Neutrophil (primary cell): ENCODE data around the gene NDUFB7.

Source experiments
- H3K27ac ChIP-seq: fragments of 200-600 bp; sonication (generic); 2 replicates; pipeline ENCODE4 v1.5.1; 2016; ENCODE audit warnings: mild to moderate bottlenecking, moderate library complexity
- H3K27me3 ChIP-seq: fragments of 200-600 bp; sonication (generic); 2 replicates; pipeline ENCODE4 v1.6.0; 2016; ENCODE audit warnings: mild to moderate bottlenecking
- H3K36me3 ChIP-seq: fragments of 200-600 bp; sonication (generic); 2 replicates; pipeline ENCODE4 v1.5.1; 2017
- H3K4me1 ChIP-seq, 2 experiments: fragments of 200-600 bp in 1 of 2; sonication (generic) in 1 of 2; 1 replicate in 1 of 2; 2 replicates in 1 of 2; pipeline versions ENCODE4 v1.5.1 to v1.6.1; 2013 to 2016; ENCODE audit warnings: low read depth in 1 of 2, low read length in 1 of 2, mild to moderate bottlenecking in 1 of 2, moderate library complexity in 1 of 2; ENCODE audit not compliant: control insufficient read depth in 1 of 2, insufficient read depth in 1 of 2
- H3K4me3 ChIP-seq, 2 experiments: fragments of 200-600 bp in 1 of 2; sonication (generic) in 1 of 2; 1 replicate in 1 of 2; 2 replicates in 1 of 2; pipeline ENCODE4 v1.5.1; 2013 to 2016; ENCODE audit warnings: low read depth in 1 of 2, low read length in 1 of 2, mild to moderate bottlenecking in 1 of 2, moderate library complexity in 1 of 2
- H3K9me3 ChIP-seq: fragments of 200-600 bp; sonication (generic); 2 replicates; pipeline ENCODE4 v1.5.1; 2016
- TF ChIP-seq, protein P1 (sequence below): fragments of 200-600 bp; sonication (generic); IDR thresholded peaks from 2 replicates; pipeline ENCODE4 v1.5.1; 2016; ENCODE audit warnings: antibody characterized with exemption

NDUFB7 gene

DNA sequence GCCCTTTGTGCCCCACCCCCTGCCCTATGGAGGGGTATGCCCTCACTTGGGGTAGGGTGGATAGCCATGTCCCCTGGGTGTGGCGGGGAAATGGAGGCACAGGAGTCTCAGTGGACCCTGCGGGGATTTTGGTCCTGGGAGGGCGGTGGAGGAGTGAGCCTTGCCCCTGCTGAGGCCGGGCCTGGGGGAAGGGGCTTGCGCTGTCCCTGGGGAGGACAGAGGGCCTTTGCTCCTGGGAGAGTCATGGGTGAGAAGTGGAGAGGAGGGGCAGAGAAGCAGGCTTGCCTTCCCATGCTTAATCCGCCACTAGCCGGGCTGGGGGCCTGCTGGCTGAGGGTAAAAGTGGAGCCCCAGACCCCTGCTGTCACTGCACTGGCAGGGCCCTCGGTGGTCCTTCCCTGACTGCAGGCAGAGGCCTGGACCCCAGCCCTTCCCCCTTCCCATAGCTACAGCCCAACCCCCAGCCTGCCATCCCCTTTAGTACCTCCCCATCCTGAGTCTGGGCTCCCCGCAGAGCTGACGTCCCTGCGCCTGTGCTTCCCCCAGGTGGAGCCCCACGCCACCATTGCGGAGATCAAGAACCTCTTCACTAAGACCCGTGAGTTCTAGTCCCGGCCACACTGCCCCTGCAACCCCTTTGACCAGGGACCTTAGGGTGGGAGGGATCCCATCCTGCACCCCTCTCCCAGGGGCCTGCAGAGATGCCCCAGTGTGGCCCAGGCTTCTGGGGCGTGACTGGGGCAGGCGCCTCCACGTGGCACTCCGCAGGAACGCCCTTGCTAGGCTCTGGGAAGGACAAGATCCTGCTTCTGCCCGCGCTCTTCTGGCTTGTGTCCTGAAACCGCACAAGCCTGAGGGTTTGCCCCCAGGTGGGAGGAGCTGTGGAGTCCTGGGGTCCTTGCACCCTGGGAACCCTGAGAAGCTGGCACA is 8.9 kb downstream of the NDUFB7 start:
- Histone ChIP-seq H3K36me3 (peaks cover 40% of the 10 kb centered on the region), H3K27me3 (no peaks in the 10 kb centered on the region), H3K9me3 (no peaks in the 10 kb centered on the region), H3K27ac (no peak overlapping the region), H3K4me3 (no peak overlapping the region), H3K4me1 (no peaks in the 10 kb centered on the region)
- TF ChIP-seq, protein P1, sequence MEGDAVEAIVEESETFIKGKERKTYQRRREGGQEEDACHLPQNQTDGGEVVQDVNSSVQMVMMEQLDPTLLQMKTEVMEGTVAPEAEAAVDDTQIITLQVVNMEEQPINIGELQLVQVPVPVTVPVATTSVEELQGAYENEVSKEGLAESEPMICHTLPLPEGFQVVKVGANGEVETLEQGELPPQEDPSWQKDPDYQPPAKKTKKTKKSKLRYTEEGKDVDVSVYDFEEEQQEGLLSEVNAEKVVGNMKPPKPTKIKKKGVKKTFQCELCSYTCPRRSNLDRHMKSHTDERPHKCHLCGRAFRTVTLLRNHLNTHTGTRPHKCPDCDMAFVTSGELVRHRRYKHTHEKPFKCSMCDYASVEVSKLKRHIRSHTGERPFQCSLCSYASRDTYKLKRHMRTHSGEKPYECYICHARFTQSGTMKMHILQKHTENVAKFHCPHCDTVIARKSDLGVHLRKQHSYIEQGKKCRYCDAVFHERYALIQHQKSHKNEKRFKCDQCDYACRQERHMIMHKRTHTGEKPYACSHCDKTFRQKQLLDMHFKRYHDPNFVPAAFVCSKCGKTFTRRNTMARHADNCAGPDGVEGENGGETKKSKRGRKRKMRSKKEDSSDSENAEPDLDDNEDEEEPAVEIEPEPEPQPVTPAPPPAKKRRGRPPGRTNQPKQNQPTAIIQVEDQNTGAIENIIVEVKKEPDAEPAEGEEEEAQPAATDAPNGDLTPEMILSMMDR = no peak

DNA sequence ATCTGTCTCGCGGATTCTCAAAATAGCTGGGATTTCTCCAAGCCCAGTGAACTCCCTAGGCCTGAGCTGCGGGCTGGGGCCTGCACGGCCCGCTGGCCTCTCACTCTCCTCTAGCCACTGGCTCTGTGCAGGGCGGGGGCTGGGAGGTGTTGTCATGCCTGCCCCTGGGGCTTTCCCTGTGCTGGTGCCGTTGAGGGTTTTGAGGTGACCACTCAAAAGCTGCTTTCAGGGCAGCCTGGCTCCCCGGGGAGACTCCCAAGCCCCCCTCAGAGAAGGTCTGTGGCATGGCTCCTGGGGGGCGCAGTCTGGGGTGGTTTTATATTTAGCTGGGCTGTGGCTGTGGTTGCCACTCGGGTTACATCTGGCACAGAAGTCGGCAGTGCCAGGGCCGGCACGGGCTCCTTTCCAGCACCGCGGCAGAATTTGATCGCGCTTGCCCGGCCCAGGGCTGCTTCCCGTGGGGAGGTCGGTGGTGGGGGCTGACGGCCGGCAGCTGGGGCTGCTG is 10.0 kb downstream of the NDUFB7 start:
- H3K4me3 ChIP-seq = no peak overlapping the region
- TF ChIP-seq, protein P1 = no peak

DNA sequence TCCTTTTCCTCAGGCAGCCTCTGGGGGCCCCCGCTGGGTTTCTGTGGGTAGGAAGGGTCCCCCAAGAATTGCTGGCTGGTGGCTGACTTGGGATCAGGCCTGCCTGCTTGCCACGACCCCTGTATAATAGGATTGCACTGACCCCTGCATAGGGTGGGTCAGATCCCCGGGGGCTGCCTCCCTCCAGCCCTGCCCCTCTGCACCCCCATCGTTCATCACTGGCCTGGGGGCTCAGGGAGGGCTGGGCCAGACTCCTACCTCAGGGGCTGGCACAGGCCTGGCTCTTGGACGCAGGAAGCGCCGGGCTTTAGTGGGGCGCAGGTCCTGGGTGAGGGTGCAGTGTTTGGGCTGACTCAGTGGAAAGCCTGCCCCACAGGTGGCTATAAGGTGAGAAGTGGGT is 10.6 kb downstream of the NDUFB7 start:
- Histone ChIP-seq H3K9me3 (no peaks in the 10 kb centered on the region), H3K27ac (no peak overlapping the region), H3K4me1 (peaks cover 7 to 9% of the 10 kb centered on the region in 2 experiments), H3K4me3 (no peak overlapping the region), H3K27me3 (no peaks in the 10 kb centered on the region), H3K36me3 (peaks cover 26% of the 10 kb centered on the region)
- TF ChIP-seq, protein P1 = no peak

More for the DNA sequence above, 10.0 kb downstream of the NDUFB7 start:
- no peaks in the 10 kb centered on the region for H3K27me3 ChIP-seq
- no peak overlapping the region for H3K27ac ChIP-seq
- peaks cover 32% of the 10 kb centered on the region for H3K36me3 ChIP-seq
- H3K9me3 ChIP-seq = no peaks in the 10 kb centered on the region
- peaks cover under 1 to 2% of the 10 kb centered on the region in 2 experiments for H3K4me1 ChIP-seq

GRCh38 chr19:14560776-14561108 is 11.1 kb downstream of the NDUFB7 start:
- TF ChIP-seq, protein P1 = no peak
- Histone ChIP-seq H3K36me3 (peaks cover 21% of the 10 kb centered on the region), H3K9me3 (no peaks in the 10 kb centered on the region), H3K27me3 (no peaks in the 10 kb centered on the region), H3K27ac (no peak overlapping the region), H3K4me1 (peaks cover 7 to 9% of the 10 kb centered on the region in 2 experiments), H3K4me3 (no peak overlapping the region)

GRCh38 chr19:14559916-14560775 is 11.7 kb downstream of the NDUFB7 start:
- H3K4me1 ChIP-seq = peaks cover 7 to 9% of the 10 kb centered on the region in 2 experiments
- no peaks in the 10 kb centered on the region for H3K9me3 ChIP-seq
- H3K27me3 ChIP-seq = no peaks in the 10 kb centered on the region
- no peak overlapping the region for H3K4me3 ChIP-seq
- H3K36me3 ChIP-seq = peaks cover 15% of the 10 kb centered on the region
- H3K27ac ChIP-seq = no peak overlapping the region
- TF ChIP-seq, protein P1 = no peak
